Fibroblast of lung (primary cell): ENCODE results near the gene PCDH7.

Experiments used
- EZH2 ChIP-seq: IDR thresholded peaks from 2 replicates; pipeline ENCODE4 v1.5.1; 2012; ENCODE audit warnings: low read length, control low read depth, mild to moderate bottlenecking; ENCODE audit errors: missing control alignments
- TF ChIP-seq, protein P1 (sequence below), 2 donors: IDR thresholded peaks in 1 of 2; conservative IDR thresholded peaks in 1 of 2; 1 replicate in 1 of 2; 2 replicates in 1 of 2; pipeline ENCODE4 v1.5.1; 2011 to 2012; ENCODE audit warnings: low read length in 2 of 2, control low read depth in 1 of 2, inconsistent platforms in 1 of 2, low read depth in 1 of 2, mild to moderate bottlenecking in 1 of 2

DNA sequence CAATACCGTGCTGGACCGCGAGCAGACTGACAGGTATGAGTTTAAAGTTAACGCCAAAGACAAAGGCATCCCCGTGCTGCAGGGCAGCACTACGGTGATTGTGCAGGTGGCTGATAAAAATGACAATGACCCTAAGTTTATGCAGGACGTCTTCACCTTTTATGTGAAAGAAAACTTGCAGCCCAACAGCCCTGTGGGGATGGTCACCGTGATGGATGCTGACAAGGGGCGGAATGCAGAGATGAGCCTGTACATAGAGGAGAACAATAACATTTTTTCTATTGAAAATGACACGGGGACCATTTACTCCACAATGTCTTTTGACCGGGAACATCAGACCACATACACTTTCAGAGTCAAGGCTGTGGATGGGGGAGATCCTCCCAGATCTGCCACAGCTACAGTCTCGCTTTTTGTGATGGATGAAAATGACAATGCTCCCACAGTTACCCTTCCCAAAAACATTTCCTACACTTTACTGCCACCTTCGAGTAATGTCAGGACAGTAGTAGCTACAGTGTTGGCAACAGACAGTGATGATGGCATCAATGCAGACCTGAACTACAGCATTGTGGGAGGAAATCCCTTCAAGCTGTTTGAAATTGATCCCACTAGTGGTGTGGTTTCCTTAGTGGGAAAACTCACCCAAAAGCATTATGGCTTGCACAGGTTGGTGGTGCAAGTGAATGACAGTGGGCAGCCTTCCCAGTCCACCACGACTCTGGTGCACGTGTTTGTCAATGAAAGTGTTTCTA is 3.2 kb downstream of the PCDH7 start:
- TF ChIP-seq, protein P1, sequence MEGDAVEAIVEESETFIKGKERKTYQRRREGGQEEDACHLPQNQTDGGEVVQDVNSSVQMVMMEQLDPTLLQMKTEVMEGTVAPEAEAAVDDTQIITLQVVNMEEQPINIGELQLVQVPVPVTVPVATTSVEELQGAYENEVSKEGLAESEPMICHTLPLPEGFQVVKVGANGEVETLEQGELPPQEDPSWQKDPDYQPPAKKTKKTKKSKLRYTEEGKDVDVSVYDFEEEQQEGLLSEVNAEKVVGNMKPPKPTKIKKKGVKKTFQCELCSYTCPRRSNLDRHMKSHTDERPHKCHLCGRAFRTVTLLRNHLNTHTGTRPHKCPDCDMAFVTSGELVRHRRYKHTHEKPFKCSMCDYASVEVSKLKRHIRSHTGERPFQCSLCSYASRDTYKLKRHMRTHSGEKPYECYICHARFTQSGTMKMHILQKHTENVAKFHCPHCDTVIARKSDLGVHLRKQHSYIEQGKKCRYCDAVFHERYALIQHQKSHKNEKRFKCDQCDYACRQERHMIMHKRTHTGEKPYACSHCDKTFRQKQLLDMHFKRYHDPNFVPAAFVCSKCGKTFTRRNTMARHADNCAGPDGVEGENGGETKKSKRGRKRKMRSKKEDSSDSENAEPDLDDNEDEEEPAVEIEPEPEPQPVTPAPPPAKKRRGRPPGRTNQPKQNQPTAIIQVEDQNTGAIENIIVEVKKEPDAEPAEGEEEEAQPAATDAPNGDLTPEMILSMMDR (conservative IDR thresholded peaks at IDR 0.05 in 1 of 2, IDR thresholded peaks at IDR 0.05 in 1 of 2; ENCODE audit: low read depth in 1 of 2, low read length in 2 of 2) = no peak
- TF ChIP-seq EZH2 = no peak
